Neural crest cell (in vitro differentiated cells): Measurements from ENCODE around the gene MED12L. TPM values are rescaled to one million over a fixed set of nuclear protein-coding genes. Genes with fewer than 3 reads are reported as not detected.

Source experiments
- DNase-seq: peaks from one replicate; pipeline ENCODE4 v3.0.0; 2021; ENCODE audit warnings: low read depth, mixed read lengths, low spot score
- H3K27ac Mint-ChIP-seq: one replicate; pipeline ENCODE4 v1.8.0; 2021; ENCODE audit warnings: mild to moderate bottlenecking, mixed read lengths; ENCODE audit not compliant: unreplicated experiment
- H3K27me3 Mint-ChIP-seq: 2 replicates; pipeline ENCODE4 v1.8.0; 2021; ENCODE audit warnings: low read depth, mild to moderate bottlenecking, mixed read lengths
- H3K36me3 Mint-ChIP-seq: 2 replicates; pipeline ENCODE4 v1.8.0; 2021; ENCODE audit warnings: low read depth, mild to moderate bottlenecking, mixed read lengths
- H3K4me1 Mint-ChIP-seq: 2 replicates; pipeline ENCODE4 v1.8.0; 2021; ENCODE audit warnings: mixed read lengths
- H3K4me3 Mint-ChIP-seq: one replicate; pipeline ENCODE4 v1.8.0; 2021; ENCODE audit warnings: mild to moderate bottlenecking, mixed read lengths
- H3K9me3 Mint-ChIP-seq: 2 replicates; pipeline ENCODE4 v1.8.0; 2021; ENCODE audit warnings: mixed read lengths
- total RNA-seq: library from RNA; stranded (reverse); gene quantifications from 2 replicates; pipeline ENCODE4 v1.2.1, GENCODE V29; 2021
- TF ChIP-seq, protein P1 (sequence below): fragments of 200-600 bp; sonication (generic); conservative IDR thresholded peaks from 2 replicates; pipeline ENCODE4 v1.5.0; 2021; ENCODE audit warnings: antibody characterized with exemption, mild to moderate bottlenecking

The MED12L gene
- total RNA-seq, 1 donor from 2014 or later = 12.2 TPM

DNA sequence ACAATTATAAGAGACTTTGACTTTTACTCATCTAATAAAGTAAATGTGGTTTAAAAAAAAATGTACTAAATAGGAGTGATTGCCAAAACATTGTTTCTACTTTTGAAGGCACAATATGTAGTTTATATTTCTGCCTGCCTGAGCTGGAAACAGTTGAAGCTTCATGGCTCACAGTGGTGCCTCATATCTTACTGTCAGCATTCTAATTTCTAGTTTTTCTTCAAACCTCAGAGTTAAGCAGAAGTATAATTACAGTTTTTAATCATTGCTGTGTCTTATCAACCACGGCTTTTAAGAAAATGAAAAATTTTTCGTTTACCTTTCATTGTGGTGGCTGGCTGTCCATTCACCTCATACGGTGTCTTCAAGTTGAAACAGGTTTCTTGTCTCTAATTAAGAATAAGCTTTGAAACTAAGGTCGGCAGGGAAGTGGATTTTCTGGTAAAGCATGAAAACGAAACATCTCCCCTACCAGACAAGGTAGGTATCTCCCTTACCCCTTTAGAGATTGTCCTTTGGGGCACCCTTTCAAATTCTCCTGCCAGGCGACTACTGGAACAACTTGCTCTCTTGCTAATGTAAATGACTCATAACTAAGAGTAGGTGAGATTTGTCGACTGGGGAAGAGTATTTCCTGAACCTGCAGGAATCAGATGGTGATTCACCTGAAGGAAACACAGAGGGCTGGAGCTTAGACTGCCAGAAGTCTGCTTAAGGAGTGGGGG lies 231.0 kb downstream of the MED12L start, which contains the start of gene GPR87:
Gene GPR87 (minus strand): TSS at position 554 of the 725 bp plus-strand sequence. CDS start 16,720 bp downstream, outside the sequence.
- H3K4me3 Mint-ChIP-seq = no peak within 1 kb of the TSS
- TF ChIP-seq, protein P1, sequence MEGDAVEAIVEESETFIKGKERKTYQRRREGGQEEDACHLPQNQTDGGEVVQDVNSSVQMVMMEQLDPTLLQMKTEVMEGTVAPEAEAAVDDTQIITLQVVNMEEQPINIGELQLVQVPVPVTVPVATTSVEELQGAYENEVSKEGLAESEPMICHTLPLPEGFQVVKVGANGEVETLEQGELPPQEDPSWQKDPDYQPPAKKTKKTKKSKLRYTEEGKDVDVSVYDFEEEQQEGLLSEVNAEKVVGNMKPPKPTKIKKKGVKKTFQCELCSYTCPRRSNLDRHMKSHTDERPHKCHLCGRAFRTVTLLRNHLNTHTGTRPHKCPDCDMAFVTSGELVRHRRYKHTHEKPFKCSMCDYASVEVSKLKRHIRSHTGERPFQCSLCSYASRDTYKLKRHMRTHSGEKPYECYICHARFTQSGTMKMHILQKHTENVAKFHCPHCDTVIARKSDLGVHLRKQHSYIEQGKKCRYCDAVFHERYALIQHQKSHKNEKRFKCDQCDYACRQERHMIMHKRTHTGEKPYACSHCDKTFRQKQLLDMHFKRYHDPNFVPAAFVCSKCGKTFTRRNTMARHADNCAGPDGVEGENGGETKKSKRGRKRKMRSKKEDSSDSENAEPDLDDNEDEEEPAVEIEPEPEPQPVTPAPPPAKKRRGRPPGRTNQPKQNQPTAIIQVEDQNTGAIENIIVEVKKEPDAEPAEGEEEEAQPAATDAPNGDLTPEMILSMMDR = no peak
- no peak within 1 kb of the TSS for H3K27ac Mint-ChIP-seq
- no peaks in the 10 kb centered on the region for H3K4me1 Mint-ChIP-seq
- peaks cover 3% of the 10 kb centered on the region for H3K9me3 Mint-ChIP-seq
- H3K36me3 Mint-ChIP-seq = no peaks in the 10 kb centered on the region
- no peak for DNase-seq
- no peaks in the 10 kb centered on the region for H3K27me3 Mint-ChIP-seq

DNA sequence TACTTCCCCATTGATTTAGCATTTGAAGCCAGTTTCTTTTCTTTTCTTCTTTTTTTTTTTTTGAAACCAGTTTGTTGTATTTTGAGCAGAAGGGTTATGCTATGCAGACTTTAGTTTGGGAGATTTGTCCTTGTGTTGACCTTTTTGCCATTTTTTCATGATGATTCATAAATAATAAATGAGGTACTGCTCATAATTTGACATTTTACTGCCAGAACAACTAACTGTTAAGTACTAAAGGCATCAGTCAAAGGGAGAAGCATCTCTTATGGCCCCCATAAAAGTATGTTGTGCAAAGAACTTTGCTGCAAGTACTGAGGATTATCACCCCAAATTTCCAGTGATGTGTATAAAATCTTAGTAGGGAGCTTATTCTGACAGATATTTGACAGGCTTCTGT lies 232.8 kb downstream of the MED12L start:
- DNase-seq = no peak
- no peak overlapping the region for H3K27ac Mint-ChIP-seq
- TF ChIP-seq, protein P1 = no peak
- H3K36me3 Mint-ChIP-seq = peaks cover 3% of the 10 kb centered on the region
- no peak overlapping the region for H3K4me3 Mint-ChIP-seq
- no peaks in the 10 kb centered on the region for H3K4me1 Mint-ChIP-seq
- no peaks in the 10 kb centered on the region for H3K27me3 Mint-ChIP-seq
- peaks cover 6% of the 10 kb centered on the region for H3K9me3 Mint-ChIP-seq

DNA sequence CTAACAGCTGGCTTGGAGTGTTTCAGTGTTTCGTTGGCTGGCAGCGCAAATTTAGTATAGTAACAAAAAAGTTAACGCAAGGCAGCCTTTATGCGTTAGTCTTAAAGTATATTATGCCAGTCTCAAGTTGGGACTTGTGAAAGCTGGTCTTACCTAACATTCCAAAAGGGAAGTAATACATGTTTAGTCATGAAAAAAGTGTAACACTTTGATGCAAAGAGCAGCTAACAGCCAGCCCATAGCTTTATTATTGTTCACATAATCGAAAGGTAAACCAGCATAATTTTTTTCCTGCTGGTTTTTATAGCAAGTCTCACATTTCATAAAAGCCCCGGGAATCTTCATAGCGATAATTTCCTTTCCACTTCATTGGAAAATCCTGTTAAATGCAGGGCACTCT lies 233.5 kb downstream of the MED12L start:
- H3K4me1 Mint-ChIP-seq = no peaks in the 10 kb centered on the region
- H3K27me3 Mint-ChIP-seq = no peaks in the 10 kb centered on the region
- H3K27ac Mint-ChIP-seq = no peak overlapping the region
- peaks cover 3% of the 10 kb centered on the region for H3K36me3 Mint-ChIP-seq
- peaks cover 6% of the 10 kb centered on the region for H3K9me3 Mint-ChIP-seq
- TF ChIP-seq, protein P1 = no peak
- DNase-seq = no peak
- no peak overlapping the region for H3K4me3 Mint-ChIP-seq

DNA sequence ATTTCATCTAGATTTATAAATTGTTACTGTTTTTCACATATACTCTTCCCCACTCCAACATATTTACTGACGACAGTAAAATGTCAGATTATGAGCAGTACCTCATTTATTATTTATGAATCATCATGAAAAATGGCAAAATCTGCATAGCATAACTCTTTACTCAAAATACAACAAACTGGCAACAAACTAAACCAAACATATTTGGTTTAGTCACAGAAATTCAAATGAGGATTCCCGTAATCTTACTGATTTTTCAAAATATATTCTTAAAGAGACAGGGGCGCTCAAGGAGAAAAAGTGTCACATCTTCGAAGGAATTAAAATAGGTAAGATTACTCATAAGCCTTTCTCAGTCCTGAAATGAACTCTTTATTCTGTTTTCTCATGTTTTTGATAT lies 234.2 kb downstream of the MED12L start:
- Mint-ChIP-seq H3K9me3 (peaks cover 6% of the 10 kb centered on the region), H3K36me3 (peaks cover 3% of the 10 kb centered on the region), H3K27me3 (no peaks in the 10 kb centered on the region), H3K4me1 (no peaks in the 10 kb centered on the region), H3K4me3 (no peak overlapping the region), H3K27ac (no peak overlapping the region)
- TF ChIP-seq, protein P1 = no peak
- no peak for DNase-seq

DNA sequence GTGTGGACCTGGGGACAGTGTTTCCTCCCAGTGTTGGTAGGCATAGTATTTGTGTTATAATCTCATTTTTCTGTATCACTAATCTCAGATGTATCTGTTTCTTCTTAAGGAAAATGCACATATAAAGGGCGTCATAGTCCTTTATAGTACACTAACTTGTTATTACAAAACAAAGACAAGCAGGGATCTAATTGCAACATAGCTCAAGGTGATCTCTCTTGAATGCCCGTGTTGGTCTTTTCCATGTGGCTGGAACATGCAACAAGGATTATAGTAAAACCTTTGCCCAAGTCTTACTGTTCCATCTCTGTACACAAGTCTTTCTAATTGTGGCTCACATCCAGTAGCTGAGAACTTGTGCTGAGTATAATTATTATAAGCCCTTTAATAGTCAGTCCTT lies 234.7 kb downstream of the MED12L start:
- no peak overlapping the region for H3K4me3 Mint-ChIP-seq
- TF ChIP-seq, protein P1 = no peak
- no peaks in the 10 kb centered on the region for H3K27me3 Mint-ChIP-seq
- DNase-seq = no peak
- H3K9me3 Mint-ChIP-seq = peaks cover 3% of the 10 kb centered on the region
- no peaks in the 10 kb centered on the region for H3K4me1 Mint-ChIP-seq
- no peak overlapping the region for H3K27ac Mint-ChIP-seq
- peaks cover 3% of the 10 kb centered on the region for H3K36me3 Mint-ChIP-seq
